GM10266 (cell line): ENCODE data around the gene TBX19.

Source experiments
- DNase-seq: peaks from one replicate; pipeline ENCODE4 v3.0.0; 2012; ENCODE audit errors: extremely low spot score
- CTCF ChIP-seq: IDR thresholded peaks from 2 replicates; pipeline ENCODE4 v1.5.1; 2012; ENCODE audit warnings: mild to moderate bottlenecking, low read depth; ENCODE audit not compliant: control insufficient read depth, insufficient read depth; ENCODE audit errors: missing control alignments

Gene TBX19

GRCh38 chr1:168360151-168361021 is 79.7 kb downstream of the TBX19 start:
- DNase-seq, result no peak
- TF ChIP-seq CTCF, result no peak

GRCh38 chr1:168361252-168361651 is 80.6 kb downstream of the TBX19 start:
- TF ChIP-seq CTCF, result no peak
- no peak for DNase-seq

- no peak for DNase-seq
- no peak for TF ChIP-seq CTCF
Observed at GRCh38 chr1:168362991-168363390, 82.3 kb downstream of the TBX19 start.
